HG02970 (cell line): Measurements from ENCODE around the gene FRMD4A.

ENCODE experiments used
- ATAC-seq: cut with Tn5 transposase; IDR thresholded peaks from one replicate; pipeline ENCODE4 v1.9.1; 2021; ENCODE audit warnings: mild to moderate bottlenecking, moderate library complexity, moderate number of reproducible peaks; ENCODE audit not compliant: unreplicated experiment, low FRiP score

The FRMD4A gene

DNA sequence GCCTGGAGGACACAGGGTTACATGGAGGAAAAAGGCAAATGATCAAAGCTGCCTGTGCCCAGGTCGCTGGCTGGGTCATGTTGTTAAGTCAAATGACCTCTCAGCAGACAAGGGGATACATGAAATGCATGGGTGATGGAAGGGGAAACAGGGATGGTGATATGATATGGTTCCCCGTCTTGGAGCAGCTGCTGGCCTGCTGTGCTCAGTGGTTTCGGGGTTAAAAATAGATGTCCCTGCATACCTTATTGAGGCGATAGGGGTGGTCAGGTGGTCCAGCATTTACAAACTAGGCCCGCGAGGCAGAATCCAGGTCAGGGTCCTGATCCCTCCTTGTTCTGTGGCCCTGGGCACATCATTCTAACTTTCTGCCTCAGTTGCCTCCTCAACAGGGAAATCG lies 586.8 kb downstream of the FRMD4A start:
- no peak for ATAC-seq

DNA sequence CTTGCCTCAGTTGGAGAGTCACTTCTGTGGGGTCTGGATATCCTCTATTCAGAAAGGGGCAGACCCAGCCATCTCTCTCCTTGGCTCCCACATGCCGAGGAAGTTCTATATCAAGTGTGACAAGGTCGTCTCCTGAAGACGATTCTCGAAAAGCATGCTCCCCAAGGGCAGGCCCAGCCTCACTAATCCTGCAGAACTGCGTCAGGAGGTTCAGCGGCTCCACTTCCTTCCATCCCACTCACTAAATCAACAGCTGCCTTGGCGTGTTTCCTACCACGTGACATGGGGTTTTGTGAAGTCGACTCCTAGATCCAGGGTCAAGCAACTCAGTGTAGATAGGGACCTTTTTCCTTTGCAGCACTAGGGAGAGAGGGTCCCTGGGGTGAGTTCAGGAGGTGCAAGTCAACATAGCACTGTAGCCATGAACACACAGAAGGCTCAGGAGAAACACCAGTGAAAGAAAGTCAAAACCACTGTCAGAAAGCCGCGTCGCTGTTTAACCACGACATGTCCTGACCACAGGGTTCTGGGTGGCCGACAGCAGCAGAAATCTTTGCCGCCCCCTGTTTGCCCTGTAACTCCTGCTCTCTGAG lies 587.5 kb downstream of the FRMD4A start:
- ATAC-seq, result no peak

DNA sequence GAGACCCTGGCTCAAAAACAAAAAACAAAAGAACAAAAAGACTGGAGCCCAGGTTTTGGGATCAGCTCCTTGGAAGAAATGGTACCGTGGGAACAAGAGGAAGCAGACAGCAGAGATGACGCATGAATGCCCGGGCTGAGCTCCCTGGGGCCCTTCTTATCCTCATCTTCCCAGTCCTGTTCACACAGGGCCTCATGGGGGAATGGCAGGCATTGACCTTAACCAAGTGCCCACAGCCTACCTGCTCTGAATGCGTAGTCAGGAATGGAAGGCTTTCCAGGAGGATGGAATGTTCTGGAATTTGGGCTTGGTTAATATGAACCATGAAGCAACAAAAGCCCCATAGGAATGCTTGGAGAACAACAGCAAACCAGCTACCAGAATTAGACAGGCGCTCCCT lies 589.3 kb downstream of the FRMD4A start:
- no peak for ATAC-seq

DNA sequence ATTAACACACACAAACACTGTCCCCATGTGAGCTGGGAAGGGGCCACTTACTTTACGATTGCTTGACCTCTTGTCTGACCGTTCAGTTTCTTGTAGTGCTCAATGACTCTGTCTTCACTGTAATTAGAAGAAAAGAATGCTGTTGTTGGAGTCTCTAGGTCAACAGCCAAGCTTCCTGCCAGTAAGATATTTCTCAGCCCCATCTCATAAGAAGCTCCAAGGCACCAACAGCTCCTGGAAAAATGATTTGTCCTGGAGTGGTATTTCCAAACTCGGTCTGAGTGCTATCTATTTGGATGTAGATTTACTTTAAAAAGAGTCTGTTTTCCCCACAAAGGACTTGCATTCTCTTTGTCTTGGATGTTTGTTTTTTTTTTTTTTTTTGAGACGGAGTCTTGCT lies 590.3 kb downstream of the FRMD4A start:
- no peak for ATAC-seq

DNA sequence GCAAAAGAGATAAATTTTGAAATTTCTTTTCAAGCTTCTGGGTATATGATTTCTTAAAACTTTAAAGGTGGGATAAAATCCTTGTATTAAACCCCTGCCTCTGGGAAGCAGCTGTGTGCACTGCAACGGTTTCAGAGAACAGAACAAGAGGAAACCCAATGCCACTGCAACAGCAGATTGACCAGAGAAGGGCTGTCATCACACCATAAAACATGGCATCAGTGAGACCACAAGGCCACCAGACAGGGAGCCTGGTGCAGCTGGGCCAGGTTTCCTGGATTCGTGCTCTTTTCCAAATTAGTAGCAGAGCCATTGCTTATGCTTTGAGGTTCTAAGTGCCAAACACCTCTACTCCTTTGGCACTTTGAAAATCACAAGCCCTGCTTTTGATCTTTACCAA lies 591.5 kb downstream of the FRMD4A start:
- ATAC-seq, result no peak

DNA sequence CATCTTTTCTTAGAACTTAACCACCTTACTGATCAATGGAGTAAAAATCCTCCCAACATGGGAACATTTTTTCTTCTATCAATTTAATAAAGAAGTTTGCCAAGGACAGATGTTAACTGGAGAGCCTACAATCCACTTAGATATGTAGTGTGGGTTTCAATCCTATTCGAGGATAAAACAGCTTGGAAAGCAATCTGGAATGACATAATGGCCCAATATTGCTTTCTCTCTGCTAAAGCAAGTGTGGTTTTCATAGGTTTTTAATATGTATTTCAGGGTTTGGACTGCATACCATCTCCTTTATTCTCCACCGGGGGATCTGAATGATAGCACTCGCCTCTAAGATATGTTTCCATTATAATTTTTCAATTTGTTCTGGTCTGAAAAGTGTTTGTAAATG lies 594.2 kb downstream of the FRMD4A start:
- ATAC-seq, result no peak

DNA sequence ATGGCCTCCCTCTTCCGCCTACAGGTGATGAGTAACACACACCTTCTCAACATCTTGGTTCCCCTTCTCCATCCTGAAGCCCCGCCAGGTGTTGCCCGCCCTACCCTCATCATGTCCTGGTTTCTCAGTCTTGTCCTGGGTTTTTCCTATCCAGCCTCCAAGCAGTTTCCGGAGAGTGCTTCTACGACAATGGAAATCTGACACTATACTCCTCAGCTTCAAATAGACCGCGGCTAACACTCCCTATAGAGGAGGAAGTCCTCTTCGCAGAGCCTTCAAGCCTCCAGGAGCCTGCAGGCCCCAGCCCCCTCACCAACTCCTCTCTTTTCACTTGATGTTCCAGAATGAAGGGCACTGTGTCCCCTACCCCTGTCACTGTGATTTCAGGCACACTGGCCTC lies 596.6 kb downstream of the FRMD4A start:
- no peak for ATAC-seq

DNA sequence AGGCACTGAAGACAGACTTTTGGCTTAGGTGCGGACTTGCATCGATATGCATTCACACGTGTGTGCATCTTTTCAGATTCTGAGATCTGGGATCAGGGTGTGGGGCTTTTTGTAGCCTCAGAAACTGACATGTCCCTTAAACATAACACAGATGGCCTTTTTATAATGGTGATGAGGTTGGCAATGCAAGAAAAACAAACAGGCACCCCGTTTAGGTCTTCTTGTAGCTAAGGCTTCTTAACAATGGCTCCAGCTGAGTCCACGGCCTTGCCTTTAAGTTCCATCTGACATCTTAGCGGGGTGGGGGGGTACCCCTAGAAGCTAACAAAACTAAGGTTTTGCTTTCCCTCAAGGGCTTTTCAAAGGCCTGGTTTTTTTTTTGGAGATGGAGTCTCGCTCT lies 597.7 kb downstream of the FRMD4A start:
- ATAC-seq, result no peak

DNA sequence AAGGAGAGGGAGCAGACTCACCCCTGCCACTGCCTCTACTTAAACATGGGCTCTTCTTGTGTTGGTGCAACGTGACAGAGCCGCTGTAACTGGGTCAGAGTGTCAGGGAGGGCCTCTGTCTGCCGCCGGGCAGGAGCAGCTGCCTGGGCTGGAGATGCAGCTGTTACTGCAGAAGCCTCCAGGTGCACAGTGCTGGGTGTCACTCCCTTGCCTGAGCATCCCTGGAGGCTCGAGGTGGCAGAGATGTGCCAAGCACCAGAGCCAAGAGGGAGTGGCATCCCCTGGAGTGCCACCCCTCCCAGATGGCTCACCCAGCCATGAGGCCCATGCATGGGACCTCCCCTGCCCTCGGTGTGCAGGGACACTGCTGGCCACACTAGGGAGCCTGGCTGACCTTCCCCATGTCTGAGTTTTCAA lies 598.3 kb downstream of the FRMD4A start:
- ATAC-seq, result no peak

DNA sequence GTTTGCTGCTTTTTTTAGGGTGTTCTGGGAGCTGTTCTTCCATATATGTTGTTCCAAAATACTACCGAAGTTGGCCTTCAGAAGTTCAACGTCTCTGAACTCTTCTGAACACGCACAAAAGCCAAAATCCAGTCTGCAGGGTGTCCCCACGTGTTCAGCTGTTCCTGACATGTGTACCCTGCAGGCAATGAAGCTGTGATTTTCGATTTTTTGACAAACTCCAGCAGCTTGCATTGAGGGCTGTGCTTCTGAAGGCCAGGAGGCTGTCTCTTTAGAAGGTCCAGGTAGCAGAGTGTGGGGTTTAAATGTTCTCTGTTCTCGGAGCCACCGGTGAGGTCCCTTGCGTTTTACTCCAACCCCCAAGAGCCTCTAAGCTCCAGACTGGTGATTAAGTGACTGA lies 598.9 kb downstream of the FRMD4A start:
- no peak for ATAC-seq

DNA sequence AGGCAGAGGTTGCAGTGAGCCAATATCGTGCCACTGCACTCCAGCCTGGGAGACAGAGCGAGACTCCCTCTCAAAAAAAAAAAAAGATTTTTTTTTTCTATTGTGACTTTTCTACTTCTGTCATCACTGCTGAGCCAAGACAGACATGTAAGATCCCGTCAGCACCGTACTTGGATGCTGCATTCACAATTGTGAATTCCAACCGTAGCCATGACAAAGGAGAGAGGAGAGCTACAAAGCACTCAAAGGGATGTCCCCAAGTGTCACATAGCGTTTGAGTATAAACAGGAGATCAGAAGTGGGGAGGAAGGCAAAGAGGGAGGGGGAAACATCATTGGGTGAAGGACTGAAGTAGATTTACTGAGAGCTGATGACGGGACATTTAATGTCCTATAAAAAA lies 599.8 kb downstream of the FRMD4A start:
- no peak for ATAC-seq

DNA sequence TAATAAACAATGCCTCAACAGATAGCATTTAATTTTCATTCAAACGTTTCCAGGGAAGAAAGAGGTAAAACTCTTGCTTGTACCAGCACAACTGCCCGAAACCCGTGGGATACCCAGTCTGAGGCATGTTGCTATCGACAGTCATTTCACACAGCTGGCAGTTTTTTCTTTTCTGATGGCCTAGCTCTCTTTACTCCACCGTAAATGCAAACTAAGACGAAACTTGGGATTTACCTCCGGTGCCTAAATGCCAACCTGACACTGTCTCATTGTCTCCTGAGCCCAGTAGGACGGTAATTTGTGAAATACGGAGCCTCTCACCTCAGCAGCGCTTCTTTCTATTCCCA lies 600.4 kb downstream of the FRMD4A start:
- no peak for ATAC-seq

DNA sequence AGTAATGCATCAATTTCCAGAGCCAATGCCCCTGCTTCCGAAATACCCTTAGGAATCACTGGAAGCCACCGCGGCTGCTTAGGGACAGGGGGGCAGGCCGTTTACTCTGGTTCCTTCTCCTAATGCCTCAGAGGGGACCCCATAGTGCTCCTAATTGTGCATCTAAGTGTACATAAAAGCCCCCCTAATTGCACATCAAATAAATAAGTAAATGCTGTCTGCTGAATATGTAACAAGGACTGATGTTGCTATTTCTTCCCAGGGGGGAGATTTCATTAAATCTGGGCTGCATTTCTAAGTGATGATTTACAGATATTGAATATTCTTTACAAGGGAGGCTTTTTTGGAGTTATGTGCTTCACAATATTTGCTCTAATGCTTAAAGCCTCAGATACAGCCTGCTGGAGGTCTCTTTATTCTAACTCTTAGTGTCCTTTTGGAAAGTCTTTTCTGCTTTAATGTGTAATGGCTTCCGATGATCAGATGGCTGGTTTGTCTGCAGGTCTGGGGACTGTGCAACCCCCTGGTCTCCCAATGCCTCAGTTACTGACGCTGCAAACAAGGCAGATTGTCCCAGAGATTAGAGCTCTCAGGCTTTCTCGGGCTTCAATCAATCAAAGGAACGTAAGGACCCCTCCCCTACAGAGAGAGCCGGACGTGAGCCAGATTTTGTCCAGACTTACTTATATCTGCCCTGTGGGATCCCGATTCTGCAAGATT lies 601.0 kb downstream of the FRMD4A start:
- ATAC-seq, result no peak

DNA sequence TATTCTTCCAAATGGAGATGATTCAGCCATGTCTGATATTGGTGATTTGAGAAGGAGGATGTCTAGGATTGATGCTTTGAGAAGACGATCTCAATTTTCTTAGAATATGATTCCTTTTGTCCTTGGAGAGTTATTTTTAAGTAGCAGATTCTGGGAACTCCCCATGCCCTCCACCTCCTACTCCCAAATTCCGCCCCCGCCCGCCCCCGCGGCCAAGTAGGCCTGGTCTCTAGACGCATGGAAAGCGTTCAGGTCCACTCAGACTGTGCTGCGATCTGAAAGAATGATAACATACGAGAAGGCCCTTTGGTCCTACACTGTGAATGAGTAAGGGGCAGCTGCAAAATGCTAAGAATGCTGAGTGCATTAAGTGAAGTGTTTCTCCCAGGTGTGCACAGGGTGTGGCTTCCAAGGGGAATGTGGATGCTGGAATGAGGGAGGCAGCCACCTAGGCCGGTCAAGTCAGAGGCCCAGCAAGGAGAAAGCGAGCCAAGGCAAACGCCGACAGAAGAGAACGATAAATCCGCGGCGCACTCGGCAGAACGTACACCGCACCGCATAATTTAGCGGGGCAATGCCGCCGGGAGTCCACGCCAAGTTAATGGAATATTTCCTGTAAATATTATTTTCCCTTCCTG lies 601.7 kb downstream of the FRMD4A start:
- ATAC-seq, result no peak

DNA sequence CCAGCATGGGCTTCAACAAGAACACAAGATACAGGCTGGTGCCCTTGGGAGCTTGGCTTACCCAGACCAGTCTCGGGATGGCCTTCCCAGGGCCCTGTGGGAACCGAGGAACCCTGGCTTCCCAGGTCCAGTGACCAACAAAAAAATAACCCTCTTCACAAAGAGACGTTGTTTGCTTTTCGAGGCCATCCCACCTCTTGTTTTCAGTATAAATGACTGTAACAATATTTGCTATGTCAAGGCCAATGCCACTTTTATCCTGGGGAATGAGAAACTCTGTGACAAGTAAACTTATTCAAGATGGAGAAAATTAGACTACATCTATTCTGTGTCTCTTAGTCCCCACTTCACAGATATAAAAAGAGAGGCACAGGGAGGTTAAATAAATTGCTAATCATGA lies 605.1 kb downstream of the FRMD4A start:
- ATAC-seq, result no peak

DNA sequence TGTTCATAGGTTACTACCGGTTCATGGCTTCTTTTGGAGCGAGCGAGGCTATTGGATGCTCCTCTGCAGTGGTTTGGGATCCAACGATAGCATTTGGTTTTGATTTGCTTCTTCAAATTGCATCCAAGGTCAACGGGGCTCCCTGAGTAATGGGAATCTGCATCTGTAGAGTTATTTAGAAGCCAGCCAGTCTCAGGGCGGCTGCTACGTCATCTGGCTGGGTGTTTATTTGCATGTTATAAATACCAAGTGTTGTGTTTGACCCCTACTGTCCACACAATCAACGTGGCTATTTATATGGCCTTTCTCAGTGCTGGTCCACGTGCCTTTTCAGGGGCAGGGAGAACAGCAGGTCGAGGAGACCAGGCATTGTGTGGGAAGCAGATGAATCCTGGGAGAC lies 606.2 kb downstream of the FRMD4A start:
- ATAC-seq, result no peak

DNA sequence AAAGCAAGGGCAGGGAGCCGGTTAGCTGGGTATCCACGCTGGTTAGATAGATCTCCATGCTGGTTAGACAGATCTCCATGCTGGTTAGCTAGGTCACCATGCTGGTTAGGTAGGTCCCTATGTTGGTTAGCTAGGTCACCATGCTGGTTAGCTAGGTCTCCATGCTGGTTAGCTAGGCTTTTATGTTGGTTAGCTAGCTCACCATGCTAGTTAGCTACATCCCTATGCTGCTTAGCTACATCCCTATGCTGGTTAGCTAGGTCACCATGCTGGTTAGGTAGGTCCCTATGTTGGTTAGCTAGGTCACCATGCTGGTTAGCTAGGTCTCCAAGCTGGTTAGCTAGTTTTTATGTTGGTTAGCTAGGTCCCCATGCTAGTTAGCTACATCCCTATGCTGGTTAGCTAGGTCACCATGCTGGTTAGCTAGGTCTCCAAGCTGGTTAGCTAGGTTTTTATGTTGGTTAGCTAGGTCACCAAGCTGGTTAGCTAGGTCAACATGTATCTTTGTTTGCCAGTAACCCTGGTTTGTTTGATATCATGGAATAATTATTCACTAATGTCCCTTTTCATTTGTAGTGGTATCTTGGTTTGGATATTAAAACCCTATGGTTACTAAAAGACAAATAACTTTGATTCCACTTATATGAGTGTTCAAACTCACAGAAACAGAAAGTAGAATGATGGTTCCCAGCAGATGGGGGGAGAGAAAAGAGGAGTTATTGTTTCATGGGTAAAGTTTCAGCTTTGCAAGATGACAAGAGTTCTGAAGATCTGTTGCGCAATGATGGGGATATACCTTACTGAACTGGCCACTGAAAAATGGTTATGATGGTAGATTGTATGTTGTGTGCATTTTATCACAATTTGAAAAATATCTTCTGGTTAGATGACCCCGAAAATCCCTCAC lies 607.7 kb downstream of the FRMD4A start:
- ATAC-seq, result no peak

DNA sequence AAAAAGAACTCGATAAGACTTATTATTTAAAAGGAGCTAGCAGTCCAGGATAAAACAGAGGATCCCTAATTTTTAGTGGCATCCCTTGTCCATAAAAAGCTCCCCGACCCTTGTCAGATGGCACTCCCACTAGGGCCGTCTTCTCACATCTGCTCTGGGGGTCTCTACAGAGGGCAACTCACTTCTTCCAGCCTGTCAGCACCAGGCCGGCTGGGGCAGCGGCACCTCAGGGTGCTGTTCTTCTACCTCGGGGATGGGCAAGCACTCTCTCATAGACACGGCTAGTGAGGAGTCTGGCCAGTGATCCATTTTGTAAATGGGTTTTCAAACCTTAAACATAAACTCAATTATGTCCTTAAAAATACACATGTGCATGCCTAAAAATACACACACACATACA lies 609.2 kb downstream of the FRMD4A start:
- ATAC-seq, result no peak

DNA sequence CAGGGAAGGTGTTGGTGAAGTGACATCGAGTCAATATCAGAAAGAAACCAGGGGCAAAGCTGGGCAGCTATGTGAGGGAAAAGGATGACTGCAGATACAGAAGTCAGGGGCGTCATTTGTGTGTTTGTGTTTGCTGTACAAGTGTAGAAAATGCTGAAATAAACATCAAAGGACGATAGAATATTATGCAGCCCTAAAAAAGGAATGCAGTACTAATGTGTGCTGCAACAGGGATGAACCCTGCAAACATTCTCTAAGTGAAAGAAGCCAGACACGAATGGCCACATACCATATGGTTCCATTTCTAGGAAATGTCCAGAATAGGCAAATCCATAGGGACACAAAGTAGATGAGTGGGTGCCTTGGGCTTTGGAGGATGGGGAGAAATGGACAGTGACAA lies 610.0 kb downstream of the FRMD4A start:
- no peak for ATAC-seq

DNA sequence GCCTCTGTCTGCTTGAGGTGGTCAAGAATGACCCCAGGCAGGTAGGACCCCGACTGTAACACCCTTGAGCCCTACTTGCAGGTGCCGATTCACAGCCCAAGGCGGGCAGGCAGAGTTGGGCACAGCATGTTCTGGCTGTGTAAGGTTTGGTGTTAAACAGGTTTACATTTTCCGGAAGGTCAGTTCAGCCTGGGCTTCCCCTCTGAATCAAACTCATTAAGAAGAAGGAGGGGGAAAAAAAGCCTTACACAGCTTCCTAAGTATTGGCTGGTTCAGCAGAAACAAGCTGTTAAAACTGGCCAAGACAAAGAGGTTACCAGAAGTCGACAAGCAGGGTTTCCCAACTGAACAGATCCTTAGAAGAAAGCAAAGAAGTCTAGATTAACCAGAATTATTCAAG lies 611.3 kb downstream of the FRMD4A start:
- ATAC-seq, result no peak

DNA sequence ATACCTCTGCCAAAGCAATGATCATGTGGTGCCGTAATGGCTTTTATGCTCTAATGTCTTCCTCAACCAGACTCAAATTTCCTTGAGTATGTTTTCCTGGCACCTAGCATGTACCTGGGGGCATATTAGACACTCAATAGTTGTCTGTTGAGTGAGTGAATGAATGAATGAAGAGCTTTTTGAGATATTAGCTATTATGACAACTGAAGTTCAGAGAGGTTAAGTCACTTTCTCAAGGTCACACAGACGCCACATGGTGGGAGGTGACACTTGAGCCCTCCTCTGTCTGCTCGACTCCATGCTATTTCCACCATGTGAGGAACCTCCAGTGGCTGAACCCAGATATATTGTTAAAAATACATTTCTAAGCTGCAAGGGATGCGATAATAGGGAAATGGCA lies 611.9 kb downstream of the FRMD4A start:
- ATAC-seq, result no peak
